GM13977 (cell line): ENCODE results near the gene KRTAP13-2.

Experiments
- DNase-seq: peaks from one replicate; pipeline ENCODE4 v3.0.0; 2012; ENCODE audit warnings: low spot score
- in situ Hi-C: fragments of 300-500 bp; cut with MboI; formaldehyde crosslinking; loops from one replicate; pipeline ENCODE4 v1.12.0; 2022; ENCODE audit warnings: low sequenced_read_pairs, low pct_unique_long_range_greater_than_20kb, mixed read lengths, inconsistent platforms; ENCODE audit not compliant: unreplicated experiment
- TF ChIP-seq, protein P1 (sequence below): IDR thresholded peaks from 2 replicates; pipeline ENCODE4 v1.5.1; 2012; ENCODE audit warnings: mild to moderate bottlenecking, control low read depth; ENCODE audit not compliant: insufficient read depth; ENCODE audit errors: extremely low read depth, missing control alignments

Gene KRTAP13-2

DNA sequence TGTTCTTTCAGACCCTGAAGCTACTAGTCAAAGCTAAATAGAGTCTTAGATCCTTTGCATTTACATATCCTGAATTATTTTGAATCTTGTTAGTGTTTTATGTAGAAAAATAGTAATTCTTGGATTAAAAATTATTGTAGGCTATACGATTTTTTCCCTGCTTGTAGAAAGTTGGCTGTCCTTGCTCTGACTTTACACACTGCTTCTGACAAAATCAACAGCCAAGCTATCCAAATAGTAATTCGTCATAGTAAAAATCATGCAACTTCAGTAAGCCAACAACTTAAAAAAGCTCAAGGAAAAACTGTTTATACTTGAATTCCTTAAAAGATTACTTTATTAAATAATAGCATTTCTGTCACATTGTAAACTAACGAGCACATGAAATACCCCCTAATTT lies 16.2 kb downstream of the KRTAP13-2 start:
- in situ Hi-C loops: loop anchor here (25.0 kb wide), 1 partner anchor 106 kb away; no protein-coding TSS in a partner anchor
- no peak for DNase-seq
- TF ChIP-seq, protein P1, sequence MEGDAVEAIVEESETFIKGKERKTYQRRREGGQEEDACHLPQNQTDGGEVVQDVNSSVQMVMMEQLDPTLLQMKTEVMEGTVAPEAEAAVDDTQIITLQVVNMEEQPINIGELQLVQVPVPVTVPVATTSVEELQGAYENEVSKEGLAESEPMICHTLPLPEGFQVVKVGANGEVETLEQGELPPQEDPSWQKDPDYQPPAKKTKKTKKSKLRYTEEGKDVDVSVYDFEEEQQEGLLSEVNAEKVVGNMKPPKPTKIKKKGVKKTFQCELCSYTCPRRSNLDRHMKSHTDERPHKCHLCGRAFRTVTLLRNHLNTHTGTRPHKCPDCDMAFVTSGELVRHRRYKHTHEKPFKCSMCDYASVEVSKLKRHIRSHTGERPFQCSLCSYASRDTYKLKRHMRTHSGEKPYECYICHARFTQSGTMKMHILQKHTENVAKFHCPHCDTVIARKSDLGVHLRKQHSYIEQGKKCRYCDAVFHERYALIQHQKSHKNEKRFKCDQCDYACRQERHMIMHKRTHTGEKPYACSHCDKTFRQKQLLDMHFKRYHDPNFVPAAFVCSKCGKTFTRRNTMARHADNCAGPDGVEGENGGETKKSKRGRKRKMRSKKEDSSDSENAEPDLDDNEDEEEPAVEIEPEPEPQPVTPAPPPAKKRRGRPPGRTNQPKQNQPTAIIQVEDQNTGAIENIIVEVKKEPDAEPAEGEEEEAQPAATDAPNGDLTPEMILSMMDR: no peak

DNA sequence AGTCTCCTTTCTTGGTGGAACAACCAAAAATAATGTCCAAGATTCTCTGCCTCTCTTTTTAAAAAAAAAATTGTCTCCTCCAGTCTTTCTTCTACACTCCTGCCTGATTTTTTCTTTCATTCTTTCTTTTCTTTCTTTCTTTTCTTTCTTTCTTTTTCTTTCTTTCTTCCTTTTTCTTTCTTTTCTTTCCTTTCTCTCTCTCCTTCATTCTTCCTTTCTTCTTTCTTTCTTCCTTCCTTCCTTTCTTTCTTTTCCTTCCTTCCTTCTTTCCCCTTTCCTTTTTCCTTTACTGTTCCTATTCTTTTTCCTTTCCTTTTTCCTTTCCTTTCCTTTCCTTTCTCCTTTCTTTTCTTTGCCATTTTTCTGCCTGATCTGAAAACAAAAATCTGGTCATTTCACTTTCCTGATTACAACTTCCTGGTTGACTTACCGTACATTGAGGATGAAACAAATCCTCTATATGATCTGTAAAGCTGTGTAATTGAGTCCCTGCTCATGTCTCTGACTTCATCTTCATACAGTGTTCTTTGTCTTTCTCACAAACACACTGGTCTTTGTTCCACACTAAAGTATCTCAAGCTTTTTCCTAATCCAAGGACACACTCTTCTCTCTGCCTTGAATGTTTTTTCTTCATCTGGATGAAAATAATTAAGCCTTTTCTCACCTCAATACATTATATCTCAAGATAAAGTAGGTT lies 17.6 kb downstream of the KRTAP13-2 start:
- TF ChIP-seq, protein P1: no peak
- DNase-seq: no peak
- in situ Hi-C loops: loop anchor here (25.0 kb wide), 1 partner anchor 108 kb away; no protein-coding TSS in a partner anchor

DNA sequence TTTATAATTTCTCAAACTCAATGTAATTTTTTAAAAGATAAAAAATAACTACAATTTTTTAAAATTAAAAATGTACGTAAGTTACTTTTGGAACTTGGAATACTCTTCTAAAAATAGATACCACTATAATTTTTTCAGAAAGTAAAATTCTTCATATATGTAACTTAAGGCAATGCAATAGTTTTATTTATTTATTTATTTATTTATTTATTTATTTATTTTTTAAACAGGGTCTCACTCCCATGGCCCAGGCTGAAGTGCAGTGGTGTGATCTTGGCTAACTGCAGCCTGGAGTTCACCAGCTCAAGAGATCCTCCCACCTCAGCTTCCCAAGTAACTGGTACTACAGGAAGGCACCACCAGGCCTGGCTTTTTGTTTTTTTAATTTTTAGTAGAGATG lies 20.5 kb downstream of the KRTAP13-2 start:
- TF ChIP-seq, protein P1: no peak
- in situ Hi-C loops: loop anchor here (25.0 kb wide), 1 partner anchor 111 kb away; no protein-coding TSS in a partner anchor
- no peak for DNase-seq

DNA sequence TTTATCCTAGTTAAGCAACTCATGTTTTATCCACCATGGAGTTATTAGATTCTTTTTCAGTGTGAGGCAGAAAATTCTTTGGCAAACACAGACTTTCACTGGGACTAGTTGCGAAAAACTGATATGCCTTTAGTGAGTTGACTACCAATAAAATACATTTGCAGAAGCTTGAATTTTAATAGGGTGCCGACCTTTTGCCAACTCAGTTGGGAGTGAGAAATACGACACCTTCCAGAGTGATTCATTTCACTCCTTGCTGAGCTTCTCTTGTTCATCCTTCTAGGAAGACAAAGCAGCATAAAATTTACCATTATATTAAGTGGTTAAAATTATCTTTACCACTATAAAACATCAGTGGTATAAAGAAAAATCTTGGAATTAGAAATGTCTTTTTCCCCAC lies 22.5 kb downstream of the KRTAP13-2 start:
- in situ Hi-C loops: no loop called here
- no peak for DNase-seq
- TF ChIP-seq, protein P1: no peak

DNA sequence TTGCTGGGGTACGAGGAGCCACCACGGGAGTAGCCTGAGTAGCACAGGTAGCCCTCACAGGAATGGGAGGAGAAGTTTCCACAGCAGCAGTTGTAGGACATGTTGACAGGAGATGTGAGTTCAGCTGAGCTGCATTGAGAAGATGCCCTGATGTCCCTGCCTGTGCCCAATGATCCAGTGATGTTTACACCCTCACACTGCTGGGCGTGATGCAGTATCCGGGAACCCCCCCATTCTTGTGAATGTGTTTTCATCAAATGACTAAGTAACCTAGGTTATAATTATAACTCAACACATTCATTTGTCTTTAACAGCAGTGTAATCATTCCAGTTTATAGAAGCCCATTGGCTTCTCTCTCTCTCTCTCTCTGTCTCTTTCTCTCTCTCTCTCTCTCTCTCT lies 23.6 kb downstream of the KRTAP13-2 start, which contains the start of gene KRTAP23-1:
TSS of gene KRTAP23-1 (minus strand) at position 101 of the 400 bp plus-strand sequence. CDS start at position 101, 0 bp downstream.
- DNase-seq: no peak
- in situ Hi-C loops: no loop called here
- TF ChIP-seq, protein P1: no peak

DNA sequence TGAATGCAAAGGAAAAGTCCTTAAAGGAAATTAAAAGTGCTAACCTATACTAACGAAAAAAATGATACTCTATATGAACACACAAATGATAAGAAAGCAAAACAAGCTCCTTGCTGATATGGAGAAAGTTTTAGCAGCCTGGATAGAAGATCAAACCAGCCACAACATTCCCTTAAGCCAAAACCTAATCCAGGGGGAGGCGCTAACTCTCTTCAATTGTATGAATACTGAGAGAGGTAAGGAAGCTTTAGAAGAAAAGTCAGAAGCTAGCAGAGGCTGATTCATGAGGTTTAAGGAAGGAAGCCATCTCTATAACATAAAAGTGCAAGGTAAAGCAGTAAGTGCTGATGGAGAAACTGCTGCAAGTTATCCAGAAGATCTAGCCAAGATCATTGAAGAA lies 27.1 kb downstream of the KRTAP13-2 start:
- TF ChIP-seq, protein P1: no peak
- in situ Hi-C loops: no loop called here
- no peak for DNase-seq
